Measurements from ENCODE around the gene E2F3. TPM values are rescaled to one million over a fixed set of nuclear protein-coding genes. Genes with fewer than 3 reads are reported as not detected.
A peak's percentile ranks its signal among the peaks of the same experiment; 100 is the strongest.

The E2F3 gene
- total RNA-seq, 6 experiments from 2014 or later = 16.3 to 18.5 (median 17.3) TPM

DNA sequence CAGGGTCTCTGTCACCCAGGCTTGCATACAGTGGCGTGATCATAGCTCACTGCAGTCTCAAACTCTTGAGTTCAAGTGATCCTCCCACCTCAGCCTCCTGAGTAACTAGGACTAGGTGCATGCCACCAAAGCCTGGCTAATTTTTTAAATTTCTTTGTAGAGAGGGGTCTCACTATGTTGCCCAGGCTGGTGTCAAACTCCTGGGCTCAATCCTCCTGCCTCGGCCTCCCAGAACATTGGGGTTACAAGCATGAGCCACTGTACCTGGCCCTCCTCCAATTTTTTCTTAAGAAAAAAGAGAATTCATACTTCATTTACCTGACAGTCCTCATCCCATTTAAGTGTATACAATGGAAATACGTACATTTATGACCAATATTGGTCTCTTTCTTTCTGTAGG is 37.9 kb downstream of the E2F3 start:
- Mint-ChIP-seq H3K9me3 (peaks cover 5% of the 10 kb centered on the region; the same call in 1 of the 2 replicates), H3K27ac (no peak overlapping the region), H3K4me1 (ENCODE audit: low read depth) (peaks cover 35% of the 10 kb centered on the region), H3K4me3 (no peak overlapping the region), H3K36me3 (ENCODE audit: low read depth) (peaks cover 47% of the 10 kb centered on the region), H3K27me3 (ENCODE audit: insufficient read depth) (no peaks in the 10 kb centered on the region)
- DNase-seq = no peak
- TF ChIP-seq, protein P1, sequence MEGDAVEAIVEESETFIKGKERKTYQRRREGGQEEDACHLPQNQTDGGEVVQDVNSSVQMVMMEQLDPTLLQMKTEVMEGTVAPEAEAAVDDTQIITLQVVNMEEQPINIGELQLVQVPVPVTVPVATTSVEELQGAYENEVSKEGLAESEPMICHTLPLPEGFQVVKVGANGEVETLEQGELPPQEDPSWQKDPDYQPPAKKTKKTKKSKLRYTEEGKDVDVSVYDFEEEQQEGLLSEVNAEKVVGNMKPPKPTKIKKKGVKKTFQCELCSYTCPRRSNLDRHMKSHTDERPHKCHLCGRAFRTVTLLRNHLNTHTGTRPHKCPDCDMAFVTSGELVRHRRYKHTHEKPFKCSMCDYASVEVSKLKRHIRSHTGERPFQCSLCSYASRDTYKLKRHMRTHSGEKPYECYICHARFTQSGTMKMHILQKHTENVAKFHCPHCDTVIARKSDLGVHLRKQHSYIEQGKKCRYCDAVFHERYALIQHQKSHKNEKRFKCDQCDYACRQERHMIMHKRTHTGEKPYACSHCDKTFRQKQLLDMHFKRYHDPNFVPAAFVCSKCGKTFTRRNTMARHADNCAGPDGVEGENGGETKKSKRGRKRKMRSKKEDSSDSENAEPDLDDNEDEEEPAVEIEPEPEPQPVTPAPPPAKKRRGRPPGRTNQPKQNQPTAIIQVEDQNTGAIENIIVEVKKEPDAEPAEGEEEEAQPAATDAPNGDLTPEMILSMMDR (IDR thresholded peaks at IDR 0.05) = no peak

DNA sequence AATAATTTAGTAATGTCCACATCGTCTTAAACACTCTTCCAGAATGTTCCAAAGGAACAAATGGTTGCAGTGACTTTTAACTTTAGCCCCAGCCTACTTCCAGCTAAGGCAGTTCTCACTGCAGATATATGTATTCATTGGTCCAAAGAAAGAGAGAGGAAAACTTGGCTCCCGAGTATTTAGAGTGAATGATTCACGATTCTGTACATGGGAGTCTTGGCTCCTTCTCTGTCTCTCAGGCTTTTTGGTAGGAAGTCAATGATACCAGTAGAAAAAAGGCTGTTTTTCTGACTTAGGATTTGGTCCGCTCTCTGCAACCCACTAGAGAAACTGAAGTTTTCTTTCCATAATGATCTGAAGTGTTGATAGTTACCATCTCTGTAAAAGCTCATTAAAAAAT is 38.6 kb downstream of the E2F3 start:
- peaks cover 49% of the 10 kb centered on the region for H3K36me3 Mint-ChIP-seq (ENCODE audit: low read depth)
- TF ChIP-seq, protein P1 (IDR thresholded peaks at IDR 0.05) = no peak

DNA sequence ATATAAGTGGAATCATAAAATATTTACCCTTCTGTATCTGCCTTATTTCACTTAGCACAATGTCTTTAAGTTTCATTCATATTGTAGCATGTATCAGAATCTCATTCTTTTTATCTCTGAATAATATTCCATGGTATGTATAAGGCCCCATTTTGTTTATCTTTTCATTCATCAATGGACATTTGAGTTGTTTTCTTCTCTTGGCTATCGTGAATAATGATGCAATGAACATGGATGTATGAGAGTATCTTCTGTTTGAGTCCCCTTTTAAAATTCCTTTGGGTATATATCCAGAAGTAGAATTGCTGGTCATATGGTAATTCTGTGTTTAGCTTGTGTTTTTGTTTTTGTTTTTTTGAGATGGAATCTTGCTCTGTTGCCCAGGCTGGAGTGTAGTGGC is 39.6 kb downstream of the E2F3 start:
- Mint-ChIP-seq H3K9me3 (peaks cover 5% of the 10 kb centered on the region; the same call in 1 of the 2 replicates), H3K27me3 (ENCODE audit: insufficient read depth) (no peaks in the 10 kb centered on the region), H3K4me1 (ENCODE audit: low read depth) (peaks cover 39% of the 10 kb centered on the region), H3K36me3 (ENCODE audit: low read depth) (peaks cover 53% of the 10 kb centered on the region), H3K4me3 (no peak overlapping the region), H3K27ac (no peak overlapping the region)
- no peak for DNase-seq
- TF ChIP-seq, protein P1 (IDR thresholded peaks at IDR 0.05) = no peak

More for the DNA sequence above, 38.6 kb downstream of the E2F3 start:
- H3K27me3 Mint-ChIP-seq (ENCODE audit: insufficient read depth) = no peaks in the 10 kb centered on the region
- no peak overlapping the region for H3K4me3 Mint-ChIP-seq
- DNase-seq = no peak
- peaks cover 5% of the 10 kb centered on the region; the same call in 1 of the 2 replicates for H3K9me3 Mint-ChIP-seq
- no peak overlapping the region for H3K27ac Mint-ChIP-seq
- peaks cover 39% of the 10 kb centered on the region for H3K4me1 Mint-ChIP-seq (ENCODE audit: low read depth)

DNA sequence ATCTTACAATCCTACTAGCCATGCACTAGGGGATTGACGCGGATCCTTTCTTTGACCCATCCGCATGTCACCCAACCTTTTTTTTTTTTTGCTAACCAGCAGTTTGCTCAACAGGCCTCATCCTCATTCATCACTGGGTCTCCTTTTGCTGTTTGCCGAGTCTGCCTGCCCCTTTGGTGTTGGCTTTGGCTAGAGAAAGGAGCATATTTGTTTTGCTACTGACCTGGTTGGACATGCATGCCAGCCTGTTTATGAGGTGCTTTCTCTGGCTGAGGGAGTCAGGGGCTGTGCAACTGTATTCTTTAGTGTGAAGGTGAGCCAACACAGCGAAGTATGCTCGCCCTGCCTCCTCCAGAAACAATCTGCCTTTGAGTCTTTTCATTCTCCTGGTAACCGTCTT is 40.2 kb downstream of the E2F3 start:
- no peak overlapping the region for H3K4me3 Mint-ChIP-seq
- peaks cover 40% of the 10 kb centered on the region for H3K4me1 Mint-ChIP-seq (ENCODE audit: low read depth)
- TF ChIP-seq, protein P1 (IDR thresholded peaks at IDR 0.05) = no peak
- DNase-seq = no peak
- H3K36me3 Mint-ChIP-seq (ENCODE audit: low read depth) = peaks cover 53% of the 10 kb centered on the region
- peaks cover 5% of the 10 kb centered on the region; the same call in 1 of the 2 replicates for H3K9me3 Mint-ChIP-seq
- H3K27me3 Mint-ChIP-seq (ENCODE audit: insufficient read depth) = no peaks in the 10 kb centered on the region
- no peak overlapping the region for H3K27ac Mint-ChIP-seq

DNA sequence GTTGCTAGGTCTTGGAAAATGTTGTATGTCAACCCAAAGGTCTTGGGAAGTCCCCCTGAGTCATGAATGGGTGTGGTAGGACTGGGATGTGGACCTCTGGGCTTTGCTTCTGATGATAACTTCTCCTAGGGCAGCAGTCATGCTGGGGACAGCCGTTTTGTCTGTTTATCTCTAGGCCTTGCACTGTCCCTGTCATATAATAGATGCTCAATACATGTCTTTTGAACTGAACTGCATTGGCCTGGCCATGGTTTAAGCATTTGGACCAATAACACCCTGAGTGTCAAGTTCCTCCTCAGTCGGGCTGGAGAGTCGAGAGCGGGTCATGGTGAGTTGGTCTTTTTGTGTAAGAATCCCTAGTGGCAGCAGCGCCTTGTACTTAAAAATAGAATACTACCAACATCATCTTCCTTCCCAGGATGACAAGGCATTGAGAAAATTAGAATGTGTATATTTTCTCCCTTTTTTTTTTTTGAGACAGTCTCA is 43.1 kb downstream of the E2F3 start:
- H3K4me3 Mint-ChIP-seq = no peak overlapping the region
- TF ChIP-seq, protein P1 (IDR thresholded peaks at IDR 0.05) = no peak
- peaks cover 3% of the 10 kb centered on the region; the same call in 1 of the 2 replicates for H3K9me3 Mint-ChIP-seq
- peaks cover 44% of the 10 kb centered on the region for H3K4me1 Mint-ChIP-seq (ENCODE audit: low read depth)
- H3K27me3 Mint-ChIP-seq (ENCODE audit: insufficient read depth) = no peaks in the 10 kb centered on the region
- peak overlapping the region; percentile 6; the same call in 1 of the 2 replicates for H3K27ac Mint-ChIP-seq
- H3K36me3 Mint-ChIP-seq (ENCODE audit: low read depth) = peaks cover 42% of the 10 kb centered on the region
- DNase-seq = no peak
